Cardiac muscle cell (in vitro differentiated cells and primary cell): ENCODE data around the gene GFAP. TPM values are rescaled to one million over a fixed set of nuclear protein-coding genes. Genes with fewer than 3 reads are reported as not detected.
A peak's percentile ranks its signal among the peaks of the same experiment; 100 is the strongest.

Source experiments
- DNase-seq, 2 donors: peaks; one replicate each; pipeline versions ENCODE4 v3.0.0 to v3.0.0-alpha.2; 2010 to 2017; ENCODE audit warnings: low read depth in 1 of 2, low spot score in 1 of 2
- H3K27ac ChIP-seq: fragments of 200-600 bp; sonication (generic); 2 replicates; pipeline ENCODE4 v1.5.1; 2016
- H3K27me3 ChIP-seq: fragments of 200-600 bp; sonication (generic); 2 replicates; pipeline ENCODE4 v1.6.0; 2016; ENCODE audit warnings: control low read depth
- H3K36me3 ChIP-seq: fragments of 200-600 bp; sonication (generic); 2 replicates; pipeline ENCODE4 v1.5.1; 2016; ENCODE audit warnings: control low read depth
- H3K4me1 ChIP-seq: fragments of 200-600 bp; sonication (generic); 2 replicates; pipeline ENCODE4 v1.8.1; 2017; ENCODE audit warnings: low read depth, mild to moderate bottlenecking, mixed run types
- H3K4me3 ChIP-seq: fragments of 200-600 bp; sonication (generic); 2 replicates; pipeline ENCODE4 v1.5.1; 2016; ENCODE audit warnings: mild to moderate bottlenecking
- H3K9me3 ChIP-seq: fragments of 200-600 bp; sonication (generic); 2 replicates; pipeline ENCODE4 v1.5.1; 2017; ENCODE audit warnings: low read depth, mild to moderate bottlenecking, control low read depth
- polyA plus RNA-seq: library from polyadenylated mRNA; unstranded; fragments of >200 nt; fragmentation: Nextera tagmentation; extraction: Ambion mirVana; gene quantifications from 2 replicates; pipeline ENCODE4 v1.2.1, GENCODE V29; 2016
- total RNA-seq: library from RNA; depleted of rRNA; stranded (reverse); fragments of >200 nt; gene quantifications from 2 replicates; pipeline ENCODE4 v1.2.3, GENCODE V29; 2016
- TF ChIP-seq, protein P1 (sequence below): IDR thresholded peaks from 2 replicates; pipeline ENCODE4 v1.5.1; 2012; ENCODE audit warnings: low read depth, mild to moderate bottlenecking, low read length

Gene GFAP
- total and polyA plus RNA-seq, 2 experiments from 2014 or later: 3.5 to 7.0 TPM

DNA sequence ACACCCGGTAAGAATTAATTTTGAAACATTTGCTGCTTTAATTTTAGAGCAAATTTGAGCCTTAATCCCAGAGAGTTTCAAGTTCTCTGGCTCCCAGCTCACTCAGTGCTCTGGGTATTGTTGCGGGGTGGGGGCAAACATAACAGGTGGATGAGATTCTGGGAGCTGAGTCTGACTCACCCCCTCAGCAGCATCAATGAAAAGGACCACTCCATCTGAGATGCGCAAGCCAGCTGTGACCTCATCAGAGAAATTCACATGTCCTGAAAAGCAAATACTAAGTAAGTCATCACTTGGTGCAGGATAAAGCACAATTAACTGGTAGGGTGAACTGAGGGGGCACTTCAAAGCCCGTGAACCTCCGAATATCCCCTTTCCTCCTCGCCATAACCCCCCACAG lies 35.9 kb downstream of the GFAP start:
- Histone ChIP-seq H3K27me3 (no peaks in the 10 kb centered on the region), H3K36me3 (peaks cover 65% of the 10 kb centered on the region), H3K27ac (no peak overlapping the region), H3K9me3 (no peaks in the 10 kb centered on the region), H3K4me3 (no peak overlapping the region), H3K4me1 (no peaks in the 10 kb centered on the region)
- TF ChIP-seq, protein P1, sequence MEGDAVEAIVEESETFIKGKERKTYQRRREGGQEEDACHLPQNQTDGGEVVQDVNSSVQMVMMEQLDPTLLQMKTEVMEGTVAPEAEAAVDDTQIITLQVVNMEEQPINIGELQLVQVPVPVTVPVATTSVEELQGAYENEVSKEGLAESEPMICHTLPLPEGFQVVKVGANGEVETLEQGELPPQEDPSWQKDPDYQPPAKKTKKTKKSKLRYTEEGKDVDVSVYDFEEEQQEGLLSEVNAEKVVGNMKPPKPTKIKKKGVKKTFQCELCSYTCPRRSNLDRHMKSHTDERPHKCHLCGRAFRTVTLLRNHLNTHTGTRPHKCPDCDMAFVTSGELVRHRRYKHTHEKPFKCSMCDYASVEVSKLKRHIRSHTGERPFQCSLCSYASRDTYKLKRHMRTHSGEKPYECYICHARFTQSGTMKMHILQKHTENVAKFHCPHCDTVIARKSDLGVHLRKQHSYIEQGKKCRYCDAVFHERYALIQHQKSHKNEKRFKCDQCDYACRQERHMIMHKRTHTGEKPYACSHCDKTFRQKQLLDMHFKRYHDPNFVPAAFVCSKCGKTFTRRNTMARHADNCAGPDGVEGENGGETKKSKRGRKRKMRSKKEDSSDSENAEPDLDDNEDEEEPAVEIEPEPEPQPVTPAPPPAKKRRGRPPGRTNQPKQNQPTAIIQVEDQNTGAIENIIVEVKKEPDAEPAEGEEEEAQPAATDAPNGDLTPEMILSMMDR: no peak
- DNase-seq: no peak

DNA sequence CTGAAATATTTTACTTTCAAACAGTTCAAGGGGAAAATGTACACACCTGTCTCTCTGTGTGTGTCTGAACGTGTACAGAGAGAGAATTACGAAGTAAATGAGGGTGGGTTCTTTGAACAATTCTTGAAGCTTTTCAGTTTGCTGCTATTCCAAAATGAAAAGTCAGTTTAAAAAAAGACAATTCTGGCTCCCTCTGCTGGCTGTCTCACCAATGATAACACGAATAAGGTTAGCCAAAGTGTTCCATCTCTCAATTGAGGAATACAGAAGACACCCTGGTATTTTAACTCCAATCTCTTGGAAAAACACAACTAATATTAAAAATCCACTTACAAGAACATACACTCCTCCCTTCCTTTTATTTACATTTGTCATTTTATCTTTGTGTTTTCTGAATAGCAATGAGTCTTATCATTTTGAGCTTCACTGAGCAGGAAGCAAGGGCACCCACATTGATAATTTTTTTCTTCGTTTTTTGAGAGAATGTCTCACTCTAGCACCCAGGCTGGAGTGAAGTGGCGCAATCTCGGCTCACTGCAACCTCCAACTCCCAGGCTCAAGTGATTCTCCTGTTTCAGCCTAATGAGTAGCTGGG lies 36.6 kb downstream of the GFAP start:
- Histone ChIP-seq H3K36me3 (peaks cover 63% of the 10 kb centered on the region), H3K4me3 (no peak overlapping the region), H3K9me3 (no peaks in the 10 kb centered on the region), H3K27ac (no peak overlapping the region), H3K4me1 (no peaks in the 10 kb centered on the region), H3K27me3 (no peaks in the 10 kb centered on the region)
- DNase-seq: peak; percentile 58 to 59
- TF ChIP-seq, protein P1: peak; percentile 69

DNA sequence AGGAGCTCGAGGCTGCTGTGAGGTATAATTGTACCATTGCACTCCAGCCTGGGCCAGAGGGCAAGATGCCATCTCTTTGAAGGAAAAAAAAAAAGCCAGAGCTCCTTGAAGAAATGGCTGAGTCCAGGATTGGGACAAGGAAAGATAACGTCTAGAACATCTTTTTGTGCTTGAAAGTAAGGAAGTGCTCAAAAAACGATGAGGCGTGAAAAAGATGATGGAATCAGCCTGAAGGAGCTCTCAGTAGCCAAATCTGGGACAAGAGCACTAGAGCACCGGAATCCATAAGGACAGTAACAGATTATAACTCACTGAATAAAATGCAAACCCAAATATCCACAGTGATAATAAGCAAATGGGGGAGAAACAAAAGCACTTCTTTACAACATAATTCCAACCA lies 38.2 kb downstream of the GFAP start:
- TF ChIP-seq, protein P1: no peak
- no peak for DNase-seq
- Histone ChIP-seq H3K36me3 (peaks cover 62% of the 10 kb centered on the region), H3K27me3 (no peaks in the 10 kb centered on the region), H3K27ac (no peak overlapping the region), H3K9me3 (no peaks in the 10 kb centered on the region), H3K4me1 (no peaks in the 10 kb centered on the region), H3K4me3 (no peak overlapping the region)

DNA sequence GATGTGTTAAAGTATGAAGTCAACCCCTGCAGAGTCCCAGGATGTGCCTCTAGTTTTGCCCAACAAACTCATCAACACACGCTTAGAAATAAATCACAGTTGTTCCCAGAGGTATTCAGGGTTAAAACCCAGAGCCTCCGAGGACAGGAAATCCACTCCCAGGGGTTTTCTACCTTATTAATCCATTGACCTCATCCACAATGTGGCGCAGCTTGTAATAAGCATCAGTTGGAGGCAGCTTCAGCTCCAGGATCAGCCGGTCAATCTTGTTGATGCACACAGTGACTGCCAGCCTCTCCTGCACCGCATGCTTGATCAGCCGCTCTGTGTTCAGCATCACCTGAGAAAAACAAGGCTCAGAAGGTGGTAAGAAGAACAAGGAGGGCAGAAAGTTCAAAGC lies 39.5 kb downstream of the GFAP start:
- H3K36me3 ChIP-seq: peaks cover 63% of the 10 kb centered on the region

DNA sequence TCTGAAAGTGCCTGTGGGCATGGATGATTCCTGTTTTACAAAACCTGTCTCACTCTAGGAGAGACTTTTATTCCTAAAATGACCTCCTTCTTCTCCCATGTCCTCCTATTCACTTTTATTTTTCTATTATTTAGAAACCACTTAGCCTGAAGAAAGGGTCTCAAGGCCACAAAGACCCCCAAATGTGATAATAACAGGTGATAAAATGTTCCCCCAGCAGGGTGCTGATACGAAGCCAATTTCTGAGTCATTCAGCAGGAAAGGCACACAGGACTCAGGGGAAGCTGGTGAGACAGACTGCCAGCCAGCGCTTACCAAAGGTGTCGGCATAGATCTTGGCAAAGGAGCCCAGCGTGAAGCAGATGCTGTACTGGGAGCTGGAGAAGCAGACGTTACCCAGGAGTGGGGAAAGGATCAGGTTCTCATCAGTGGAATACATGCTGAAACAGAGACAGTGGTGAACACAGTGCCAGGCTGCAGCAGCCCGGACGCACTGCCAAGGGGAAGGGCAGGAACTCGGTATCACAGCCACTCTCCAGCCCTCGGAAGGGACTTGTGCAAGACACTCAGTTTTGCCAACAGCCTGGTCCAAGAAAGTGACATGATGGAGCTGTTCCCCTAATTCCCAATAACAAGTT lies 43.0 kb downstream of the GFAP start:
- H3K36me3 ChIP-seq: peaks cover 42% of the 10 kb centered on the region
- no peaks in the 10 kb centered on the region for H3K9me3 ChIP-seq
- no peak overlapping the region for H3K4me3 ChIP-seq

More for the DNA sequence above, 39.5 kb downstream of the GFAP start:
- TF ChIP-seq, protein P1: no peak
- no peak overlapping the region for H3K27ac ChIP-seq
- H3K4me3 ChIP-seq: no peak overlapping the region
- H3K27me3 ChIP-seq: no peaks in the 10 kb centered on the region
- no peaks in the 10 kb centered on the region for H3K9me3 ChIP-seq
- no peak for DNase-seq
- H3K4me1 ChIP-seq: no peaks in the 10 kb centered on the region

More for the DNA sequence above, 43.0 kb downstream of the GFAP start:
- TF ChIP-seq, protein P1: no peak
- DNase-seq: peak in 1 of 2 donors; percentile 20
- no peak overlapping the region for H3K27ac ChIP-seq
- no peaks in the 10 kb centered on the region for H3K27me3 ChIP-seq
- no peaks in the 10 kb centered on the region for H3K4me1 ChIP-seq
